Measurements from ENCODE around the gene CFAP90. TPM values are rescaled to one million over a fixed set of nuclear protein-coding genes. Genes with fewer than 3 reads are reported as not detected.
A peak's percentile ranks its signal among the peaks of the same experiment; 100 is the strongest.

The CFAP90 gene
- total RNA-seq, 1 experiment from 2014 or later: 0.29 TPM

GRCh38 chr5:7808998-7809397 is 41.9 kb downstream of the CFAP90 start:
- H3K9me3 ChIP-seq: no peaks in the 10 kb centered on the region; the same call in 1 of the 2 replicates
- H3K4me1 ChIP-seq: no peaks in the 10 kb centered on the region
- Mint-ChIP-seq H3K4me3 (ENCODE audit: unreplicated experiment) (no peak overlapping the region), H3K27ac (ENCODE audit: unreplicated experiment) (no peak overlapping the region), H3K36me3 (ENCODE audit: insufficient read depth, unreplicated experiment) (no peaks in the 10 kb centered on the region), H3K9me3 (ENCODE audit: unreplicated experiment) (no peaks in the 10 kb centered on the region), H3K27me3 (ENCODE audit: insufficient read depth, unreplicated experiment) (peaks cover 9% of the 10 kb centered on the region), H3K4me1 (ENCODE audit: low read depth, unreplicated experiment) (no peaks in the 10 kb centered on the region)
- no peaks in the 10 kb centered on the region for H3K27me3 ChIP-seq (replicated peaks; ENCODE audit: control insufficient read depth, insufficient read depth, low read length)
- no peak for DNase-seq
- intact Hi-C loops (cut with micrococcal nuclease; ENCODE audit: unreplicated experiment): loop anchor here (5.0 kb wide), 1 partner anchor 47 kb away; no protein-coding TSS in a partner anchor
- no TSS peak for BruUV-seq (replicated peaks)
- TF ChIP-seq CTCF (IDR thresholded peaks at IDR 0.05; ENCODE audit: insufficient read depth in 1 of 2, low read depth in 1 of 2, low read length in 1 of 2, severe bottlenecking in 1 of 2, unreplicated experiment in 1 of 2): no peak
- H3K4me3 ChIP-seq (ENCODE audit: low read depth, low read length): no peak overlapping the region
- ChIA-PET CTCF (no interaction called here), POLR2A (no interaction called here)
- no peaks in the 10 kb centered on the region for H3K36me3 ChIP-seq (ENCODE audit: control insufficient read depth, insufficient read depth, low read length)

- no peaks in the 10 kb centered on the region for H3K9me3 Mint-ChIP-seq (ENCODE audit: unreplicated experiment)
- H3K4me1 Mint-ChIP-seq (ENCODE audit: low read depth, unreplicated experiment): no peaks in the 10 kb centered on the region
- ChIA-PET POLR2A (no interaction called here), CTCF (no interaction called here)
- peaks cover 6% of the 10 kb centered on the region for H3K27me3 Mint-ChIP-seq (ENCODE audit: insufficient read depth, unreplicated experiment)
- peak; percentile 25 to 49 for TF ChIP-seq CTCF (IDR thresholded peaks at IDR 0.05; ENCODE audit: insufficient read depth in 1 of 2, low read depth in 1 of 2, low read length in 1 of 2, severe bottlenecking in 1 of 2, unreplicated experiment in 1 of 2)
- no peak overlapping the region for H3K27ac Mint-ChIP-seq (ENCODE audit: unreplicated experiment)
- no TSS peak for BruUV-seq (replicated peaks)
- intact Hi-C loops (cut with micrococcal nuclease; ENCODE audit: unreplicated experiment): loop anchor here (5.0 kb wide), 1 partner anchor 43 kb away; no protein-coding TSS in a partner anchor
- H3K4me1 ChIP-seq: no peaks in the 10 kb centered on the region
- H3K4me3 ChIP-seq (ENCODE audit: low read depth, low read length): no peak overlapping the region
- H3K27me3 ChIP-seq (replicated peaks; ENCODE audit: control insufficient read depth, insufficient read depth, low read length): no peaks in the 10 kb centered on the region
- no peaks in the 10 kb centered on the region for H3K36me3 Mint-ChIP-seq (ENCODE audit: insufficient read depth, unreplicated experiment)
- no peaks in the 10 kb centered on the region; the same call in 1 of the 2 replicates for H3K9me3 ChIP-seq
- no peak overlapping the region for H3K4me3 Mint-ChIP-seq (ENCODE audit: unreplicated experiment)
- DNase-seq: peak in 1 of 2 experiments; percentile 5
- no peaks in the 10 kb centered on the region for H3K36me3 ChIP-seq (ENCODE audit: control insufficient read depth, insufficient read depth, low read length)
These were observed 45.6 kb downstream of the CFAP90 start for GRCh38 chr5:7805379-7805778.

GRCh38 chr5:7803937-7804336 is 47.0 kb downstream of the CFAP90 start:
- Histone ChIP-seq H3K36me3 (ENCODE audit: control insufficient read depth, insufficient read depth, low read length) (no peaks in the 10 kb centered on the region), H3K27me3 (replicated peaks; ENCODE audit: control insufficient read depth, insufficient read depth, low read length) (no peaks in the 10 kb centered on the region), H3K4me3 (ENCODE audit: low read depth, low read length) (no peak overlapping the region), H3K9me3 (no peaks in the 10 kb centered on the region; the same call in 1 of the 2 replicates), H3K4me1 (no peaks in the 10 kb centered on the region)
- no peak for TF ChIP-seq CTCF (IDR thresholded peaks at IDR 0.05; ENCODE audit: insufficient read depth in 1 of 2, low read depth in 1 of 2, low read length in 1 of 2, severe bottlenecking in 1 of 2, unreplicated experiment in 1 of 2)
- ChIA-PET POLR2A (no interaction called here), CTCF (interaction anchor here (0.6 kb wide), 1 partner anchor 45 kb away, joined by 3 read pairs; no protein-coding TSS in a partner anchor)
- Mint-ChIP-seq H3K9me3 (ENCODE audit: unreplicated experiment) (no peaks in the 10 kb centered on the region), H3K36me3 (ENCODE audit: insufficient read depth, unreplicated experiment) (no peaks in the 10 kb centered on the region), H3K4me3 (ENCODE audit: unreplicated experiment) (no peak overlapping the region), H3K27me3 (ENCODE audit: insufficient read depth, unreplicated experiment) (peaks cover 6% of the 10 kb centered on the region), H3K4me1 (ENCODE audit: low read depth, unreplicated experiment) (no peaks in the 10 kb centered on the region), H3K27ac (ENCODE audit: unreplicated experiment) (no peak overlapping the region)
- DNase-seq: no peak
- no TSS peak for BruUV-seq (replicated peaks)
- intact Hi-C loops (cut with micrococcal nuclease; ENCODE audit: unreplicated experiment): no loop called here

Measured in Caco-2 (cell line).